GM19395 (cell line): ENCODE data around the gene CORIN.
"Not testable (repeated sequence)": the region's sequence is repeated elsewhere in the genome, so short reads cannot be mapped to it uniquely, and the experiment has no call there.

Experiments used
- ATAC-seq: cut with Tn5 transposase; IDR thresholded peaks from one replicate; pipeline ENCODE4 v1.9.1; 2021; ENCODE audit warnings: mild to moderate bottlenecking, moderate library complexity; ENCODE audit not compliant: unreplicated experiment

The CORIN gene

DNA sequence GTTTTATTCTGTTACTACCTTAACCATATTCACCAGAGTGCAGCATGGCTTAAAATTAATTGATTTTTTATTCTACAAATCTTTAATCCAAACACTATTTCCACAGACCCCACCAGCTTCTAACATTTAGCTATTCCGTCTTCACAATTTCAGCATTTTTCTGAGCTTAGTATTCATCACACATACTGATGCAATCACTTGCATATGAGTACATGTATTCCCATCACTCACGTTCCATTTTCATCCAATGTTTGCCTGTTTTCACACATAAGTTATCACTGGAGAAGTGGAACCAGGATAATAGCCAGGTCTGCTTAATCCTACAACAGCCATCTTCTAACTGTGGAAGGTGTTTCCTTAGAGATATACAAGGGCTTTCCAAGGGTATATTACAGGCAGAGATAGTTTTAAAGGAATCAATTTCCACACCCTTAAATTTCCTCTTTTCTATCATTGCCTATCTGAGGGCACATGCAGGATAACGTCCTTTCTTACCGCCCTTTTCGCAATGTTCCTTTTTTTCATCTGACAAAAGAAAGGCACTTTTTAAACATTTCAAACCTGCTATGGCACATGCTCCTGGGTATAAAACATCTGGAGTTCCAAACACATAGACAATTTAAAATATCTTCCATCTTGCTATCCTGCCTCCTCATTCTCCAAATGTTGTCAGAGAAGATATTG is 115.8 kb downstream of the CORIN start:
- no peak for ATAC-seq

DNA sequence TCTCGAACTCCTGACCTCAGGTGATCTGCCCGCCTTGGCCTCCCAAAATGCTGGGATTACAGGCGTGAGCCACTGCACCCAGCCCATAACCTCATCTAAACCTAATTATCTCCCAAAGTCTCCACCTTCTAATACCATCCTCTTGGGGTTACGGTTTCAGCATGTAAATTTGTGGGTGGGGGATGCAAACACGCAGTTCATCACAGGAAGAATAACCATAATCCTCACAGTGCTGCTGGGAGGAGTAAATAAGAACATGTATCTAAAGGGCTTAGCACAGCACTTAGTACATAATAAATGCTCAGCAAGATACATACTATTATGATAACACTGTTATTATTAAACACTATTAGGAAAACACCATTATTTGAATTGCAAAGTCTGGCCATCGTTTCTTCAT is 116.4 kb downstream of the CORIN start:
- no peak for ATAC-seq

DNA sequence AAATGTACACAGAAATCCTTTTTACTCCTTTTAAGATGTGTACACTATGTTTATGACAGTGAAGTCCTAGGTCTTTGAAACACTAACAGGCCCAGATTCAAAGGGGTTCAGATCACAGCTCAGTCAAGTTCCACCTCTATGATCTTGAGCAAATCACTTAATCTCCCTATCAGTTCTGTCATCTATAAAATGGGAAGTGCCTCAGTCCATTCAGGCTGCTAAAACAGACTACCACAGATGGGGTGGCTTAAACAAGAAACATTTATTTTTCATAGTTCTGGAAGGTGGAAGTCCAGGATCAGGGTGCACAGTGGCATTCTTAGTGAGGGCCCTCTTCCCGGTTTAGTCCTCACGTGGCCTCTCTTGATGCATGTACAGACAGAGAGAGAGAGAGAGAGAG is 117.1 kb downstream of the CORIN start:
- ATAC-seq = no peak

DNA sequence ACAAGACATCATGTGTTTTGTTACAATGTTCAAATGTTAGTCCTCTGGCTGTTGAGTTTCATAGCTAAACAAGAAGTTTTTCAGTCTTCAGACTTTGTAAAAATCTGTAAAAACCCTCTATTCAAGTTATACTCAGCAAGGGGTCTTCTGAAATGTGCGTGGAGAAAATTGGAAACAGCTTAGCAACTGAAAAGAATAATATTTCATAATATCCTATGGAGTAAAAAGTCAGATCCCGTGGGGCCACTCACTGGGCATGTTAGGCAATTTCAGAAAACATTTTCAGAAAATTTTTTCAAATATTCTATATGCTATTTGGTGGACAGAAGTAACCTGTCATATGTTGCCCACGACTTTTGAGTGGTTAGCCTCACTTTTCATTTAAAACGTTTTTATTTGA is 118.3 kb downstream of the CORIN start:
- no peak for ATAC-seq

DNA sequence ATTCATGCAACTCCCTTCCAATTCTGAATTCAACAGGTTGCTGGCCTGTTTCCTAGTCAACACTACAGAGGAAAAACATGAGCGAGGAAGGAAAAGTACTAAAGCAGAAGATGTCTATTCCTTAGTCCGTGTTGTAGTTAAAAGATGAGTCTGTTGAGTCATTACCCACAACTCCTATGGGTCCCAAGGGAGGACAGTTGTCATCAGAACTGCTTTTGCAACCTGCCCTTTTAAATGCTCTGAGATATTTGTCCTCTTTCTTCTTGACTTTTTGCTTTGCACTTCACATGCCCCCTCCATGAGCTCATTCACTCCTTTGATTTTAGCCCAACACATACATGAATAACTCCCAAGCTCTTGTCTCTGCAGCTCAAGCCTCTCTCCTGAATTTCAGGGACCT is 119.2 kb downstream of the CORIN start:
- ATAC-seq = no peak

DNA sequence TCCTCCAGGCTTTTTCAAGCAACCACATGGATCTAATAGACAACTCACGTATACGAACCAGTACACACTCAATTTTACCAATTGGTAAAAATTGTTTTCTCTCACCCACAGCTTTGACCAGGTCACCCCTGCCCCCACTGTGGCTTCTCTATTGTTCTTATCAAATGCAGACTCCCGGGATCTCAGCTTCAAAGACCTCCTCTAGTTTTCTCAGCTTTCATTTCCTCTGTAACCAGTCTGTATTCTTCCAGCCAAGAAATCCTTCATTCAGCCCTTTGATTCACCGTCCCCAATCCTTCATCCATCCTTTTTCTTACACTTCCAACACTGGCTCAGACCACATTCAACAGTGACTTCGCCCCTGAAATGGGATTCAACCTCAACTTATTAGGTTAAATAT is 120.7 kb downstream of the CORIN start:
- no peak for ATAC-seq

DNA sequence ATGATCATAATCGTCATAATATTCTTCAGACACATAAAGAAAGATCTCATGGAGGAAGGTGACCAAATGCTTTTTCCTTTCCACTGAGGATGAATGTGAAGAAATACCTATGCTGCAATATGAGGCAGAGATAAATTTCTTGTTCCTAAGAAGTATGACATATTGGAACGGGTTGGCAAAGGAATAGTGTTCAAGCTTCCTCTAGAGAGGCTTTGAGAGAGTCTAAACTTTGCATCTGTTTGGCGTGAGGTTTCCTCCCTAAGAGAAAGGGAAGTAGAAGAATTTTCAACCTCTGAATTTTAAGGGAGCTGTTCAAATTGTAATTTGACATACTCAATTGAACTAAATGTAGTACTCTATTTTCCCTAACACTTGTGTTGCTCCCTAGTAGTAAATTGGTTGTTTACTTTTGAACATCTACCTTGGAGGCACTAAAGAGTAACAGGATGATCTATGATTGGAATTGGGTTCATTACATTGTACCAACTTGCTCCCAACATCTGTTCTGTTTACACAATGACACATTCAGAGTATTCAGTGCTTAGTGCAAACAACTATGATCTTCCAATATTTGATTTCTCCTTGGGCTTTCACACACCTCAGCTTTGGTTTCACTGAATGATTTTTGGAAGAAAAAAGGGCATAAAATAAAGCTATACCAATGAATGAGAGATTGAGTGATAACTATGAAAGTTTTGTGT is 122.0 kb downstream of the CORIN start:
- ATAC-seq = no peak

DNA sequence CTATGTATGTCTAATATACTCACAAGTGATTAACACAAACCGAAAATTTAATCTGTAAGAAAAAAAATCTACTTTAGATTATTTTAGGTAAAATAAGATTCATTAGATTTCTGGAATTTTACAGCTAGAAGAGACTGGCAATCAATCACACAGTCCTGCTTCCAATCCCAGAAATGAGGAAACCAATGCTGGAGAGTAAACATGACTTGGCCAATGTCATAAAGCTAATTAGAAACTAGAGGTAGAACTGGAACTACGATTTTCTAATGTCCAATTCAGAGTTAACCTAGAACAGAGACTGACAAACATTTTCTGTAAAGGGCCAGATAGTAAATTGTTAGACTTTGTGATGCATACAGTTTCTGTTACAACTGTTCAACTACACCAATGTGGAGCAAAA is 123.6 kb downstream of the CORIN start:
- no peak for ATAC-seq

DNA sequence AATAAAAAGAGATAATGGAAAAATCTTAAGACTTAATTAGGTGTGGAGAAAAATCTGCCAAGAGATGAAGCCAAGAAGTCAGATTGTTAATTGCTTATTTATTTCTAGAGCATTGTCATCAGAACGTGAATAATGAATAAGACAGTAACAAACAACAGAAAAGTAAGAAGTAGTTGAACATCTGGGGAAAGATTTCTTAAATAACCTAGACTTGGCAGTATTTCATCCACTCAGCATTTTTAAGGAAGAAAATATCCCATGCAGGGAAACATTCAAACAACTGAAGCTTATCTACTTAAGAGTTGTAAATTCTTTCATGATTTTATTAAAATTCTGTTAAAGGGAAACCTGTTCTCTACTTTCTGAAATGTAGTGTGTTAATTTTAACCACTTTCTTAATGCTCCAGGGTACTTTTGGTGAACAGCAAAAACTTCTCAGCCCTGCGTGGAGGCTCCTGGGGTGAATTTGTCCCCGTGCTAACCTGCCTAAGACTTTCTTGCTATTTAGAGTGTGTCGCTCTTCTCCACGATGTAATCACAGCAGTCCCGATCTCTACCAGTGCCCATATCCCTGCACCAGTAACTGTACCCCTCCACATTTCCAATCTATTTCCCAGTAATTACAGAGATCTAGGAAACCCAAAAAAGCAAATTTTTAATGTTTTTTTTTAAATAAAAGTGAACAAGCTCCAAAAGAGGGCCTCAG is 124.6 kb downstream of the CORIN start:
- no peak for ATAC-seq

DNA sequence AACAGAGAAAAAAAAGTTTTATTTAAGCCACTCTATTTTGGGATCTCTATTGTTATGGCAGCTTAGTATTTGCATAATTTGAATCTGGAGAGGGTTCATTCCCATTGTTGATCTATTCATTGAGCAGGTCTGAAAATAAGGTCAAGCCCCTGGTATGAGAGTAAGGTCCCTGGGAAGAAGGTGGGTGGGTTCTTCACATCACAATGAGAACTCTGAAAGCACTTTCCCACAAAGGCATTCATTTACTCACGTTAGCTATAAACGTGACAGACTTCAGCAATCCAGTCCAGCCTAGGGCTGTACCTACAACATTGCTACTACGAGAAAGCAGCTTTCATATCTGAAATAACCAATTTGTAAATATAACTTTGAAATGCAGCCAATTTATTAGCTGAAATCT is 126.2 kb downstream of the CORIN start:
- no peak for ATAC-seq

DNA sequence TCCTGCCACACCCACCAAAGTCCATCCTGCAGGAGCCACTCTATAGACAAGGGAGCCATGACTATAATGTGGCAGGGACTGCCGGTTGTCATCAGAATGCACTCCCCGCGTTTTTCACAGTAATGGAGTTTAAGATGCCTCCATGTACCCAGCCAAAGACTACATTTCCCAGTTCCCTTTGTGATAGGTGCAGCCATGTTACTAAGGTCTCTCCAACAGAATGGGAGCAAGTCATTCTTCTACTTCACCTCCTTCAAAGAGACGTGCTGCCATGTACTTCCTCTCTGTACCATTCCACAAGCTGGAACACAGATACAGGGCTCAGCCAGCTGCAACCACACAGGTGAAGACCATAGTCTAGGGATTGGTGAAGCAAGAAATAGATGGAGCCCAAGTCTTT is 126.7 kb downstream of the CORIN start:
- ATAC-seq = no peak

DNA sequence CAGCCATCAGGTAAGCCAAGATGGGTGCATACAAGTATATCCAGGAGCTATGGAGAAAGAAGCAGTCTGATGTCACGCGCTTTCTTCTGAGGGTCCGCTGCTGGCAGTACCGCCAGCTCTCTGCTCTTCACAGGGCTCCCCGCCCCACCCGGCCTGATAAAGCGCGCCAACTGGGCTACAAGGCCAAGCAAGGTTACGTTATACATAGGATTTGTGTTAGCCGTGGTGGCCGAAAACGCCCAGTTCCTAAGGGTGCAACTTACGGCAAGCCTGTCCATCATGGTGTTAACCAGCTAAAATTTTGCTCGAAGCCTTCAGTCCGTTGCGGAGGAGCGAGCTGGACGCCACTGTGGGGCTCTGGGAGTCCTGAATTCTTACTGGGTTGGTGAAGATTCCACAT is 131.5 kb downstream of the CORIN start:
- not testable (repeated sequence) for ATAC-seq

DNA sequence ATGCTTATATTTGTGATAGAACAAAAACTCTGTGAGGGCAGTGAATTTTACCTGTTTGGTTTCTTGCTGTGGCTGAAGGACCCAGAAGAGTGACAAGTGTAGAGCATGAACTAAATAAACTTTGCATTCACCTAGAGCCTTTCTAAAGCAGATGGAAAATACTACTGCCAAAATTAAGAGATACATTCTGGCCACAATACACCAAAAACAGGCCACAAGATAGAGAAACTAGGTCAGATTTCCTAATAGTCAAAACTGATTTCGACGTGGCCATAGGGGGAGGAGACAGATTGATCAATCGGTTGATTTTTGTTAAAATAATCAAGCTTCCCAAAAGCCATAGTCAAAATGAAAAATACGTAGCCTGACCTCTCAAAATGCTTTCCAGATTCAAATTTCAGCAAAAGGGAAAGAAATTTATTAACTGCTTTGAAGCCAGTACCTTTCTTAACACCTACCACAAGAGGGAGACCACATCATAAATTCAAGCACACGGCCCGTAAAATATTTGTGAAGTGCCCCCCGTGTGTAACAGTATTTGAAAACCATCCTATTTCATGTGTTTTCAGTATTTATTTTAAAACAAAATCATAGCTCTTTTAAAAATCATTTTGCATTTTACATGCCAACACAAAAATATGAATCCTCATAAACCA is 132.4 kb downstream of the CORIN start:
- no peak for ATAC-seq

DNA sequence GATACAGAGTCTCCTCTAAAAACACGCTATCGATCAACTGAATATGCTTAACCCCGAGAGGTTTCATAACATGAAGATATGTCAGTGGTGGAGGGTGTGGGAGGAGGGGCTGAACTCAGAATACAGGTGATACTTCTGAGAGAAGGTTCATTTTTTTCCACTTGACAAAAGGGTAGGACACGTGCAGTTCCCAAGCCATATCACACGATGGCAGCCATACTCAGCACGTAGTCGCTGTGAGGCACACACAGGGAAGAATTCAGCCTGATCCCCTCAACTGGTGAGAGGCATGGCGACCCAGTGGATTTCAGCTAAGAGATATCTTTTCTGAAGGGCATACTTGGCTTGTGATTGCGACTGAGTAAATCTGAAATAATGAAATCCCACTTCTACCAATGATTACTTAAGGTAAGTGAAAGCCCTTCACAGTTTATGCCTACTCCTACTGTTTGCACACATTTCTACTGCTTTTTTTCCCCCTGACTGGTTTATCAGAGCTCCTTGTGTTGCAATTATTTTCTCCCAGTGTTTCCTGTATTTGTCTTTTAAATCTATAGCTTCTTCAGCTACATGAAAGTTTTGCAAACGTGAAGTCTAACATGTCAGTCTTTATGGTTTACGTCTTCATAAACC is 133.1 kb downstream of the CORIN start:
- ATAC-seq = peak; percentile 66

DNA sequence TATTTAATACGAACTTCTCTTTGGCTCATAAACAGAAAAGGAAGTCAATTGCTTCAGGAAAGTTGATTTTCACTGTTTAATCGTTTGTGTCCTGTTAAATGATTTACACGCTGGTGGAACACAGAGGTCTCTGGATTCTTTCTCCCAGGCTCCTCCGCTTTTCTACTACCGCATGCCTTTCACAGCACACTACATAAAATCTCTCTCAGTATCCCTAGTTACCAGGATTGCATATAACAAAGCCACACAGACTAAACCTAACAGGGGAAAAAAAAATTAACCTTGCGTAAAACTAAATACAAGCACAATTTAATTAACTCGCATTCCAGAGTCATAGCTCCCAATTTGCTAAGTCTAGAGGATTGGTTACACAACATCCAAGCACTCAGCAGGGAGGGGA is 133.9 kb downstream of the CORIN start:
- no peak for ATAC-seq

DNA sequence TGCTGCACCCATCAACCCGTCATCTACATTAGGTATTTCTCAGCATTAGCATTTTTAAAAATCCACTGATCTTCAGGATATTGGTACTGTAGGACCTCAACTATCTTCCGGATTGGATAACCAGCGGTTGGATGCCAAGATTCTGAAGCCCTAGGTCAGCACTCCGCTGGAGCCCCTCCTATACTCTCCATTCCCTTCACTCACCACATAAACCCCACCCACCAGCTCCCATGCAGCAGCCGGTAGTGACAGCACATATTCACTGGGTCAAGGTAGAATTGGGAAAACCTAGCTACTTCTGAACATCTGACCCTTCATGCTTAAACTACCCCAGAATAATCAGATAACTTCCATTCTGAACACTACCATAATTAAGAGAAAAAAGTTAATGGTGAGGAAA is 134.9 kb downstream of the CORIN start:
- no peak for ATAC-seq

DNA sequence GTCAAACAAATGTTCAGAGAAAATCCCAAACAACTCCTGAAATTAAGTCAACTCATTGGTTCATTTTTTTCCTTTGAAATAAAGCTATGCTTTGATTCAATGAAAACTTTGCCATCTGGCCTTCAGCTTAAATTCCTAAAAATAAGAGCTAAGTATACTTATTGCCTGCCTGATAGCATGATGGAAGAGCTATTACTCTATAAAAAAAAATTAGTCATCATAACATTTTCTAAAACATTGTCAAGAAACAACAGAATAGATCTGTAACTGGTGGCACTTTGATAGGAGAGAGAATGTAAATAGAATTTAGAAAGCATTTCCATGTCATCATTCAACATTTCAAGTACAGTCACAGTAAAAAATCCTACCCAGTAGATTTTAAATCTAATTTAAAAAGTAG is 136.6 kb downstream of the CORIN start:
- no peak for ATAC-seq

DNA sequence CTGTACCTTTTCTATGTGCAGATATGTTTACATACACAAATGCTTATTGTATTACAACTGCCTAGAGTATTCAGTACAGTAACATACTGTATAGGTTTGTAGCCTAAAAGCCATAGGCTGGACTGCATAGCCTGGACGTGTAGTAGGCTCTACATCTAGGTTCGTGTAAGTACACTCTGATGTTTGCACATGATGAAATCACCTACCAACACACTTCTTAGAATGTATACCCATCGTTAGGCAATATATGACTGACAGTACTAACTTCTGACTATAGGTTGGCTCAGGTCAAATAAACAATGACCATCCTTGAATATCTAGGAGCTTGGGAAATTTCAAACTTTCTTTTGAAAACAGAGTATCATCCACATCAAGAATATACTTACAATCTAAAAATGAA is 139.0 kb downstream of the CORIN start:
- no peak for ATAC-seq

DNA sequence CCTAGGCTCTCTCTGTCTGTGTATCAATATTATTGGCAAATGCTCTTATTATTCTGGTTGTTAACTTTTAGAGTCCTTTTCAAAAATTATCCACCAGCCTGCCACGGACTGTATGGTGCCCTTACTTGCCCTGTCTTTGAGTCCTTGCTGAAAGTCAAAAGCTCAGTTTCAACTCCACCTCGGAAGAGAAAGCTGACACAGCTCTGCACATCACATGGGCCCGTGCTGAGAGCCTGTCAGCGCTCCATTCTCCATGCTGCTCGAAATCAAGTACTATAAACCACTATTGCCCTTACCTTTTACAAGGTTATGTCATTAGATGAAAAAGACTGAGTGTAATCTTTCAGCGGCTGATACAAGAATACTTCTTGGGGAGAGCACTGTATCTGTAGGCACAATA is 141.0 kb downstream of the CORIN start:
- no peak for ATAC-seq

DNA sequence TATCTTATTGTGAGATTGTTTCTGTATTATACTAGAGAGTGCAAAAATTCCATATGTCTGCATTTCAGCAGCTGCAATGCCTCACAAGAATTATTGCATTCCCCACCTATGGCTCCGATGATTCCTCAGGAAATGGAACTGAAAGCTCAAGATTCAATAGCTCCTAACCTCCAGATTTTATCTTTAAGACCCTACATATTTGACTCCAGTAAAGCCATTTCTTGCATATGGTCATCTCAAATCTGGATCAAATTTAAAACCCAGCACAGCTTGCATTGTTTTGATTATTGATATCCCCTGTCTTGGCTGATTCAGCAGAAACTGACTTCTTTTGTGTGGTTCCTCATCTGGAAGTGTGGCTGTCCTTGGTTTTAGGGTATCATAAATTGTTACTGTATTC is 142.6 kb downstream of the CORIN start:
- no peak for ATAC-seq

DNA sequence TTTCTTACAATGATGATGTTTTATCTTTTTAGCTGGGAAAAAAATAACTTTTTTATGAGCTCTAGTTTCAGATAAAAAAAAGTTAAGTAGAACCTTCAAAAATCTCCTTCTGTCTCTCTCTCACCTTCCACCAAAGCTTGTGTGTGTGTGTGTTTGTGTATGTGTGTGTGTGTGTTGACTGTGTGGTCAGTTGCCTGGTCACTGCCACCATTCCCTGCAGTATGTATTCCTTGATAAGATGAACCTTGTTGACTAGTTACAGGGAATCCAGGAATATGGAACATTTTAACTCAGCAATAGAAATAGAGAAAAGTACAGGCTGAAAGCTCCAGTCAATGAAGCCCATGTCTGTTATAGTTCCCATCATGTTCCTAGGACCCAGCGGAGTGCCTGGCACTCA is 143.5 kb downstream of the CORIN start:
- no peak for ATAC-seq
